A549 (cell line): ENCODE data around the gene MYH1.

Experiments
- BCL3 ChIP-seq: fragments of >200 bp; sonication (Bioruptor Twin); formaldehyde crosslinking; IDR thresholded peaks from 3 replicates; pipeline ENCODE4 v1.6.1; 2016
- CHD2 ChIP-seq: fragments of 150-350 bp; IDR thresholded peaks from 2 replicates; pipeline ENCODE4 v1.6.1; 2014; ENCODE audit warnings: low read length; ENCODE audit not compliant: partially characterized antibody
- CTCF ChIP-seq: fragments of >200 bp; sonication (Bioruptor Twin); formaldehyde crosslinking; IDR thresholded peaks from 3 replicates; pipeline ENCODE4 v1.5.1; 2016
- HDAC2 ChIP-seq: fragments of 200-600 bp; sonication (generic); IDR thresholded peaks from 2 replicates; pipeline ENCODE4 v1.6.1; 2016
- POLR2A ChIP-seq: IDR thresholded peaks from 2 replicates; pipeline ENCODE4 v1.6.1; 2012; ENCODE audit warnings: mild to moderate bottlenecking, low read length
- RAD21 ChIP-seq, 2 experiments: fragments of >200 bp in 1 of 2; sonication (Bioruptor Twin) in 1 of 2; formaldehyde crosslinking in 1 of 2; IDR thresholded peaks in 1 of 2; conservative IDR thresholded peaks in 1 of 2; 2 replicates in 1 of 2; 3 replicates in 1 of 2; pipeline ENCODE4 v1.6.1; 2012 to 2018; ENCODE audit warnings: inconsistent platforms in 1 of 2
- RARB ChIP-seq: fragments of 250-450 bp; sonication (Bioruptor Pico); IDR thresholded peaks from 2 replicates; pipeline ENCODE4 v1.8.0; 2021; ENCODE audit warnings: mild to moderate bottlenecking, moderate library complexity
- ZFP36 ChIP-seq: fragments of 450-650 bp; IDR thresholded peaks from 2 replicates; pipeline ENCODE4 v1.6.1; 2014; ENCODE audit warnings: borderline replicate concordance; ENCODE audit not compliant: partially characterized antibody

- TF ChIP-seq BCL3: no peak
- no peak for TF ChIP-seq CTCF
- TF ChIP-seq RARB: no peak
- TF ChIP-seq RAD21 (conservative IDR thresholded peaks at IDR 0.05 in 1 of 2, IDR thresholded peaks at IDR 0.05 in 1 of 2): no peak
- TF ChIP-seq CHD2: no peak
- TF ChIP-seq HDAC2: no peak
- no peak for TF ChIP-seq POLR2A
- TF ChIP-seq ZFP36: no peak
Measured at GRCh38 chr17:10516638-10517037, 1.7 kb downstream of the MYH1 start.
